Panc1 (cell line): ENCODE measurements around the gene SLC17A7. TPM values are rescaled to one million over a fixed set of nuclear protein-coding genes. Genes with fewer than 3 reads are reported as not detected.

Source experiments
- ATAC-seq: fragments of 200-7000 bp; cut with Tn5 transposase; 2 replicates; pipeline ENCODE4 v1.9.1; 2020; ENCODE audit warnings: mild to moderate bottlenecking, moderate library complexity
- BruUV-seq: library from RNA; stranded (reverse); fragments of 400-500 nt; replicated peaks from 2 replicates; lab custom pipeline; 2021; lab: Mats Ljungman, UMichigan
- CTCF ChIA-PET: fragments of 300-600 bp; sonication (Branson Sonifier 250); formaldehyde crosslinking; loops from one replicate; lab custom pipeline; 2022; ENCODE audit warnings: antibody characterized with exemption; lab: Charles Lee
- POLR2A ChIA-PET: fragments of 300-600 bp; sonication (Branson Sonifier 250); formaldehyde crosslinking; loops from one replicate; lab custom pipeline; 2022; ENCODE audit warnings: antibody characterized with exemption; lab: Charles Lee
- DNase-seq: peaks from one replicate; pipeline ENCODE4 v3.0.0-alpha.2; 2010; ENCODE audit warnings: low read depth, low spot score
- H3K27ac ChIP-seq: 2 replicates; pipeline ENCODE4 v1.5.1; 2011; ENCODE audit warnings: mild to moderate bottlenecking, low read length, inconsistent platforms
- H3K27me3 ChIP-seq: fragments of 200-500 bp; sonication (Bioruptor generic); 2 replicates; pipeline ENCODE4 v1.6.0; 2014; ENCODE audit warnings: low read length, inconsistent platforms; ENCODE audit not compliant: control insufficient read depth, insufficient read depth
- H3K36me3 ChIP-seq: fragments of 200-500 bp; sonication (Bioruptor generic); 2 replicates; pipeline ENCODE4 v1.5.1; 2014; ENCODE audit warnings: inconsistent platforms, mild to moderate bottlenecking, low read length, moderate library complexity; ENCODE audit not compliant: control insufficient read depth, insufficient read depth
- H3K4me1 ChIP-seq: 2 replicates; pipeline ENCODE4 v1.5.1; 2011; ENCODE audit warnings: inconsistent platforms, mild to moderate bottlenecking, low read length, moderate library complexity; ENCODE audit not compliant: control insufficient read depth, insufficient read depth
- H3K4me3 ChIP-seq, 2 experiments: 2 replicates each; pipeline ENCODE4 v1.5.1; 2011 to 2012; ENCODE audit warnings: low read depth in 2 of 2, low read length in 2 of 2, mild to moderate bottlenecking in 2 of 2, inconsistent platforms in 1 of 2, moderate library complexity in 1 of 2
- H3K9me3 ChIP-seq: fragments of 200-500 bp; sonication (Bioruptor generic); 2 replicates; pipeline ENCODE4 v1.5.1; 2014; ENCODE audit warnings: low read depth, mild to moderate bottlenecking, inconsistent platforms, low read length, moderate library complexity; ENCODE audit not compliant: control insufficient read depth, insufficient read depth
- POLR2AphosphoS5 ChIP-seq: IDR thresholded peaks from 2 replicates; pipeline ENCODE4 v1.6.1; 2012; ENCODE audit warnings: mild to moderate bottlenecking, low read depth, low read length, moderate library complexity
- SIN3A ChIP-seq: IDR thresholded peaks from 2 replicates; pipeline ENCODE4 v1.6.1; 2012; ENCODE audit warnings: low read depth, mild to moderate bottlenecking, low read length, moderate library complexity, borderline replicate concordance; ENCODE audit not compliant: insufficient read depth
- TCF7L2 ChIP-seq: IDR thresholded peaks from 2 replicates; pipeline ENCODE4 v1.6.1; 2011; ENCODE audit warnings: mild to moderate bottlenecking, low read depth, low read length, inconsistent platforms
- in situ Hi-C: cut with HindIII; loops from 2 replicates; pipeline ENCODE4 v1.10.0; 2016; ENCODE audit warnings: low sequenced_read_pairs, low pct_unique_long_range_greater_than_20kb
- intact Hi-C: fragments of 100-400 bp; cut with micrococcal nuclease; formaldehyde crosslinking; loops from one replicate; pipeline ENCODE4 v1.10.0; 2022; ENCODE audit not compliant: unreplicated experiment
- total RNA-seq: library from RNA; stranded (reverse); gene quantifications from one replicate; pipeline ENCODE4 v1.2.1, GENCODE V29; 2021; ENCODE audit not compliant: unreplicated experiment
- TF ChIP-seq, protein P1 (sequence below), 2 experiments: IDR thresholded peaks; 2 replicates each; pipeline ENCODE4 v1.6.1; 2011 to 2012; ENCODE audit warnings: low read depth in 2 of 2, control low read depth in 1 of 2, low read length in 1 of 2, mild to moderate bottlenecking in 1 of 2, moderate library complexity in 1 of 2; ENCODE audit not compliant: insufficient read depth in 1 of 2
- TF ChIP-seq, protein P2 (sequence below): fragments of 450-650 bp; IDR thresholded peaks from 2 replicates; pipeline ENCODE4 v1.5.1; 2017; ENCODE audit warnings: mild to moderate bottlenecking

The SLC17A7 gene
- total RNA-seq, 1 experiment from 2014 or later: 1.2 TPM

DNA sequence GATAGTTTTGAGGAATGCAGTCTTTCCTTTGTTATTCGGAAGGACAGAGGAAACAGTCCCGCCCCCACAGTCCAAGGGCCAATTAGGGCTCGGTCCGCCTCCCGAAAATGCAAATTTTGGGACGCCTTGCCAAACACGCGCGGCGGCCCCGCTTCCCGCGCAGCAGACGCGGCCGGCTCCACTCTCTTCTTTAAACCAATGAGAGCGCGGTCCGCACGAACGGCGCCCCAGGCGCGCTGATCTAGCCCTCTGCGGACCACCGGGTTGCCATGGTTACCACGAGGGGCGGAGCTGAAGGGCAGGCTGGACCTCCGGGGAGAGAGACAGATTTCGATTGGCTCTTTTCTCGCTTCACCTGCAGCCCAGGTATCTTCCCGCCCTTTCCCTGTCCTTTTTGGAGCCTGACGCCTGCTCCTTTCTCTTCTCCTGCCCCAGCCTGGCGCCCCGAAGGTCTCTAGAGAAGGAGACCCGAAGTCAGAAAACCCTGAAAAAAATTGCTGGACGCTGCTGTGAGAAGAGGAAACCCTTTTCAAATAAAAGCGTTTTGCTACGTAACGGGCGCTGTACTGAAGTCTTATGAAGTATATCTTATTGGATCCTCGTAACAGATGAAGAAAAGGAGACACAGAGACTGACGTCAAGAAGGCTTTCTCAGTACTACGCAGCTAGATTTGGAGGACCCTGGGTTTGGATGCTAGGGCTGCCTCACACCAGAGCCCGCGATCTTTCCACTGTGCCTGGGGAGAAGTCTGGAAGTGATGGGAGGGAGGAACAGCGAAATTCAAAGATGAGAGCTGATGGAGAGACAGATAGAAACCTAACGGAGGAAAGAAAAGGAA is 20.1 kb downstream of the SLC17A7 start:
- Histone ChIP-seq H3K4me3 (peak overlapping the region; percentile 34 to 41), H3K4me1 (0 out of 2 replicates have a peak, but pooled peaks cover 3% of the 10 kb centered on the region), H3K9me3 (no peaks in the 10 kb centered on the region), H3K36me3 (no peaks in the 10 kb centered on the region), H3K27ac (no peak overlapping the region), H3K27me3 (peaks cover 10% of the 10 kb centered on the region)
- POLR2A ChIA-PET: interaction anchor here (0.6 kb wide), 1 partner anchor 346 kb away, joined by 3 read pairs; the partner anchor contains the start of gene AP2A1
- peak; percentile 35 for ATAC-seq
- CTCF ChIA-PET: no interaction called here
- in situ Hi-C loops: no loop called here
- TF ChIP-seq SIN3A: no peak
- TF ChIP-seq, protein P1, sequence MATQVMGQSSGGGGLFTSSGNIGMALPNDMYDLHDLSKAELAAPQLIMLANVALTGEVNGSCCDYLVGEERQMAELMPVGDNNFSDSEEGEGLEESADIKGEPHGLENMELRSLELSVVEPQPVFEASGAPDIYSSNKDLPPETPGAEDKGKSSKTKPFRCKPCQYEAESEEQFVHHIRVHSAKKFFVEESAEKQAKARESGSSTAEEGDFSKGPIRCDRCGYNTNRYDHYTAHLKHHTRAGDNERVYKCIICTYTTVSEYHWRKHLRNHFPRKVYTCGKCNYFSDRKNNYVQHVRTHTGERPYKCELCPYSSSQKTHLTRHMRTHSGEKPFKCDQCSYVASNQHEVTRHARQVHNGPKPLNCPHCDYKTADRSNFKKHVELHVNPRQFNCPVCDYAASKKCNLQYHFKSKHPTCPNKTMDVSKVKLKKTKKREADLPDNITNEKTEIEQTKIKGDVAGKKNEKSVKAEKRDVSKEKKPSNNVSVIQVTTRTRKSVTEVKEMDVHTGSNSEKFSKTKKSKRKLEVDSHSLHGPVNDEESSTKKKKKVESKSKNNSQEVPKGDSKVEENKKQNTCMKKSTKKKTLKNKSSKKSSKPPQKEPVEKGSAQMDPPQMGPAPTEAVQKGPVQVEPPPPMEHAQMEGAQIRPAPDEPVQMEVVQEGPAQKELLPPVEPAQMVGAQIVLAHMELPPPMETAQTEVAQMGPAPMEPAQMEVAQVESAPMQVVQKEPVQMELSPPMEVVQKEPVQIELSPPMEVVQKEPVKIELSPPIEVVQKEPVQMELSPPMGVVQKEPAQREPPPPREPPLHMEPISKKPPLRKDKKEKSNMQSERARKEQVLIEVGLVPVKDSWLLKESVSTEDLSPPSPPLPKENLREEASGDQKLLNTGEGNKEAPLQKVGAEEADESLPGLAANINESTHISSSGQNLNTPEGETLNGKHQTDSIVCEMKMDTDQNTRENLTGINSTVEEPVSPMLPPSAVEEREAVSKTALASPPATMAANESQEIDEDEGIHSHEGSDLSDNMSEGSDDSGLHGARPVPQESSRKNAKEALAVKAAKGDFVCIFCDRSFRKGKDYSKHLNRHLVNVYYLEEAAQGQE (IDR thresholded peaks at IDR 0.05; ENCODE audit: insufficient read depth in 1 of 2, low read depth in 2 of 2, low read length in 1 of 2): no peak
- TF ChIP-seq, protein P2, sequence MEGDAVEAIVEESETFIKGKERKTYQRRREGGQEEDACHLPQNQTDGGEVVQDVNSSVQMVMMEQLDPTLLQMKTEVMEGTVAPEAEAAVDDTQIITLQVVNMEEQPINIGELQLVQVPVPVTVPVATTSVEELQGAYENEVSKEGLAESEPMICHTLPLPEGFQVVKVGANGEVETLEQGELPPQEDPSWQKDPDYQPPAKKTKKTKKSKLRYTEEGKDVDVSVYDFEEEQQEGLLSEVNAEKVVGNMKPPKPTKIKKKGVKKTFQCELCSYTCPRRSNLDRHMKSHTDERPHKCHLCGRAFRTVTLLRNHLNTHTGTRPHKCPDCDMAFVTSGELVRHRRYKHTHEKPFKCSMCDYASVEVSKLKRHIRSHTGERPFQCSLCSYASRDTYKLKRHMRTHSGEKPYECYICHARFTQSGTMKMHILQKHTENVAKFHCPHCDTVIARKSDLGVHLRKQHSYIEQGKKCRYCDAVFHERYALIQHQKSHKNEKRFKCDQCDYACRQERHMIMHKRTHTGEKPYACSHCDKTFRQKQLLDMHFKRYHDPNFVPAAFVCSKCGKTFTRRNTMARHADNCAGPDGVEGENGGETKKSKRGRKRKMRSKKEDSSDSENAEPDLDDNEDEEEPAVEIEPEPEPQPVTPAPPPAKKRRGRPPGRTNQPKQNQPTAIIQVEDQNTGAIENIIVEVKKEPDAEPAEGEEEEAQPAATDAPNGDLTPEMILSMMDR: no peak
- no peak for TF ChIP-seq TCF7L2
- no peak for TF ChIP-seq POLR2AphosphoS5
- BruUV-seq: no TSS peak
- DNase-seq: no peak
- intact Hi-C loops: no loop called here

DNA sequence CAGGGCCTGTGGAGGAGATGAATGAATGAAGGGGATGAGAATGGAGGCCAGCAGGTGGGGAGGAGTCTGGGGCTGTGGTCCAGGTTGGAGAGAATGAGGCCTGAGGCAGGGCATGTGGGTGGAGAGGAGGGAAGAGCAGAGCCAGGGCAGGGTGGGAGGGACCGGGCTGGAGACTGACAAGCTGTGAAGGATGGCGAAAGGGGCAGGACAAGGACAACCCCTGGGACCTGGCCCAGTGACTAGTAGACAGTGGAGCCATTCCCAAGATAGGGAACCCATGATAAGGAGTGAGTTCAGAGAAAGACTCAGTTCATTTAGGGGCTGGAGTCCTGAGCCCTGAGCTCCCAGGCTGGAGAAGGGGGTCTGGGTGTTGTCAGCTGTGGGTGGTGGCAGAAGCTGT is 21.1 kb downstream of the SLC17A7 start:
- intact Hi-C loops: no loop called here
- ATAC-seq: no peak
- H3K4me1 ChIP-seq: 0 out of 2 replicates have a peak, but pooled peaks cover 3% of the 10 kb centered on the region
- POLR2A ChIA-PET: no interaction called here
- H3K36me3 ChIP-seq: no peaks in the 10 kb centered on the region
- BruUV-seq: no TSS peak
- no peaks in the 10 kb centered on the region for H3K9me3 ChIP-seq
- TF ChIP-seq, protein P1 (IDR thresholded peaks at IDR 0.05; ENCODE audit: insufficient read depth in 1 of 2, low read depth in 2 of 2, low read length in 1 of 2): no peak
- no peak for TF ChIP-seq TCF7L2
- TF ChIP-seq SIN3A: no peak
- TF ChIP-seq POLR2AphosphoS5: no peak
- TF ChIP-seq, protein P2: no peak
- in situ Hi-C loops: no loop called here
- no peak overlapping the region for H3K4me3 ChIP-seq
- DNase-seq: no peak
- CTCF ChIA-PET: interaction anchor here (0.6 kb wide), 1 partner anchor 23 kb away, joined by 4 read pairs; no protein-coding TSS in a partner anchor
- H3K27ac ChIP-seq: no peak overlapping the region
- H3K27me3 ChIP-seq: peaks cover 10% of the 10 kb centered on the region
